ENCODE data around the gene GPER1.
"Not testable (repeated sequence)": the region's sequence is repeated elsewhere in the genome, so short reads cannot be mapped to it uniquely, and the experiment has no call there.

The GPER1 gene

GRCh38 chr7:1114505-1114904 lies 26.6 kb downstream of the GPER1 start:
- H3K4me3 ChIP-seq (ENCODE audit: low read length in 2 of 2): no peak overlapping the region
- no peak overlapping the region for H3K27ac ChIP-seq (ENCODE audit: low read length)
- peaks cover 0 to 2% of the 10 kb centered on the region in 2 donors for H3K36me3 ChIP-seq (ENCODE audit: control insufficient read depth in 2 of 2, insufficient read depth in 2 of 2, low read length in 2 of 2)
- no peak overlapping the region for H3K9ac ChIP-seq (ENCODE audit: low read length in 2 of 2)
- no peaks in the 10 kb centered on the region for H3K27me3 ChIP-seq (ENCODE audit: control insufficient read depth in 1 of 2, insufficient read depth in 2 of 2, low read length in 2 of 2)
- no peaks in the 10 kb centered on the region for H3K4me1 ChIP-seq (ENCODE audit: control insufficient read depth, insufficient read depth, low read length)
- no peaks in the 10 kb centered on the region for H3K9me3 ChIP-seq (ENCODE audit: control insufficient read depth in 2 of 2, low read length in 2 of 2)

- H3K9me3 ChIP-seq (ENCODE audit: control insufficient read depth in 2 of 2, low read length in 2 of 2); H3K36me3 ChIP-seq (ENCODE audit: control insufficient read depth in 2 of 2, insufficient read depth in 2 of 2, low read length in 2 of 2); H3K9ac ChIP-seq (ENCODE audit: low read length in 2 of 2): not testable (repeated sequence)
Measured at GRCh38 chr7:1115171-1116045, 27.5 kb downstream of the GPER1 start.

DNA sequence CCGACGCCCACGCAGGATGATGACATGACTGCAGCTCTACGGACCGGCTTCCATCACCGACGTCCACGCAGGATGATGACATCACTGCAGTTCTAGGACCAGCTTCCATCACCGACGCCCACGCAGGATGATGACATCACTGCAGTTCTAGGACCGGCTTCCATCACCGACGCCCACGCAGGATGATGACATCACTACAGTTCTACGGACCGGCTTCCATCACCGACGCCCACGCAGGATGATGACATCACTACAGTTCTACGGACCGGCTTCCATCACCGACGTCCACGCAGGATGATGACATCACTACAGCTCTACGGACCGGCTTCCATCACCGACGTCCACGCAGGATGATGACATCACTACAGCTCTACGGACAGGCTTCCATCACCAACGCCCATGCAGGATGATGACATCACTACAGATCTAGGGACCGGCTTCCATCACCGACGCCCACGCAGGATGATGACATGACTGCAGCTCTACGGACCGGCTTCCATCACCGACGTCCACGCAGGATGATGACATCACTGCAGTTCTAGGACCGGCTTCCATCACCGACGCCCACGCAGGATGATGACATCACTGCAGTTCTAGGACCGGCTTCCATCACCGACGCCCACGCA lies 28.6 kb downstream of the GPER1 start:
- H3K27ac ChIP-seq (ENCODE audit: low read length); H3K4me3 ChIP-seq (ENCODE audit: low read length in 2 of 2); H3K4me1 ChIP-seq (ENCODE audit: control insufficient read depth, insufficient read depth, low read length); H3K27me3 ChIP-seq (ENCODE audit: control insufficient read depth in 1 of 2, insufficient read depth in 2 of 2, low read length in 2 of 2); H3K9ac ChIP-seq (ENCODE audit: low read length in 2 of 2); H3K9me3 ChIP-seq (ENCODE audit: control insufficient read depth in 2 of 2, low read length in 2 of 2); H3K36me3 ChIP-seq (ENCODE audit: control insufficient read depth in 2 of 2, insufficient read depth in 2 of 2, low read length in 2 of 2): not testable (repeated sequence)

More at GRCh38 chr7:1115171-1116045, 27.5 kb downstream of the GPER1 start:
- H3K27me3 ChIP-seq (ENCODE audit: control insufficient read depth in 1 of 2, insufficient read depth in 2 of 2, low read length in 2 of 2); H3K27ac ChIP-seq (ENCODE audit: low read length); H3K4me1 ChIP-seq (ENCODE audit: control insufficient read depth, insufficient read depth, low read length); H3K4me3 ChIP-seq (ENCODE audit: low read length in 2 of 2): not testable (repeated sequence)

GRCh38 chr7:1117321-1117928 lies 29.5 kb downstream of the GPER1 start:
- Histone ChIP-seq H3K27me3 (ENCODE audit: control insufficient read depth in 1 of 2, insufficient read depth in 2 of 2, low read length in 2 of 2) (no peaks in the 10 kb centered on the region), H3K27ac (ENCODE audit: low read length) (no peak overlapping the region), H3K4me1 (ENCODE audit: control insufficient read depth, insufficient read depth, low read length) (no peaks in the 10 kb centered on the region), H3K9ac (ENCODE audit: low read length in 2 of 2) (no peak overlapping the region), H3K9me3 (ENCODE audit: control insufficient read depth in 2 of 2, low read length in 2 of 2) (no peaks in the 10 kb centered on the region), H3K4me3 (ENCODE audit: low read length in 2 of 2) (no peak overlapping the region), H3K36me3 (ENCODE audit: control insufficient read depth in 2 of 2, insufficient read depth in 2 of 2, low read length in 2 of 2) (peaks cover 0 to 2% of the 10 kb centered on the region in 2 donors)

- H3K9ac ChIP-seq (ENCODE audit: low read length in 2 of 2): no peak overlapping the region
- no peak overlapping the region for H3K4me3 ChIP-seq (ENCODE audit: low read length in 2 of 2)
- peaks cover 12% of the 10 kb centered on the region for H3K4me1 ChIP-seq (ENCODE audit: control insufficient read depth, insufficient read depth, low read length)
- no peaks in the 10 kb centered on the region for H3K9me3 ChIP-seq (ENCODE audit: control insufficient read depth in 2 of 2, low read length in 2 of 2)
- no peaks in the 10 kb centered on the region for H3K27me3 ChIP-seq (ENCODE audit: control insufficient read depth in 1 of 2, insufficient read depth in 2 of 2, low read length in 2 of 2)
- no peaks in the 10 kb centered on the region for H3K36me3 ChIP-seq (ENCODE audit: control insufficient read depth in 2 of 2, insufficient read depth in 2 of 2, low read length in 2 of 2)
- no peak overlapping the region for H3K27ac ChIP-seq (ENCODE audit: low read length)
Measured at GRCh38 chr7:1119201-1119600, 31.3 kb downstream of the GPER1 start.

- Histone ChIP-seq H3K9me3 (ENCODE audit: control insufficient read depth in 2 of 2, low read length in 2 of 2) (no peaks in the 10 kb centered on the region), H3K4me3 (ENCODE audit: low read length in 2 of 2) (no peak overlapping the region), H3K27me3 (ENCODE audit: control insufficient read depth in 1 of 2, insufficient read depth in 2 of 2, low read length in 2 of 2) (no peaks in the 10 kb centered on the region), H3K4me1 (ENCODE audit: control insufficient read depth, insufficient read depth, low read length) (peaks cover 20% of the 10 kb centered on the region), H3K9ac (ENCODE audit: low read length in 2 of 2) (no peak overlapping the region), H3K27ac (ENCODE audit: low read length) (no peak overlapping the region), H3K36me3 (ENCODE audit: control insufficient read depth in 2 of 2, insufficient read depth in 2 of 2, low read length in 2 of 2) (peaks cover 0 to 2% of the 10 kb centered on the region in 2 donors)
Measured at GRCh38 chr7:1120791-1121190, 32.9 kb downstream of the GPER1 start.

DNA sequence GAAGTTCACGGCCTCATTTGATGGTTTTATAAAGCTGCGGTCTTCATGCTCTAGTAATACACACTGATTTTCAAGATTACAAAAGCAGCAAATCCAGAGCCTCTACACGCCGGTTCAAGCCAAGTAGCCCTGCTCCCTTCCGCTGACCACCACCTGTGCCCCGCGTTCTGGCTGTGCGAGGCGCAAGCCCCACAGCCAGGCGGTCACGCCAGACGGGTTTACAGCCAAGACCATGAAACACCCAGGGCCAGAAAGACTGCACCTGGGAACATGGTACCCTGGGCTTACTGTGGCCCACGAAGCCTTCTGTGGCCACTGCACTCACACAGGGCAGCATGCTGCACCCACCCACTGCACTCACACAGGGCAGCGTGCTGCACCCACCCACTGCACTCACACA lies 33.6 kb downstream of the GPER1 start:
- H3K4me3 ChIP-seq (ENCODE audit: low read length in 2 of 2): no peak overlapping the region
- H3K9me3 ChIP-seq (ENCODE audit: control insufficient read depth in 2 of 2, low read length in 2 of 2): no peaks in the 10 kb centered on the region
- H3K36me3 ChIP-seq (ENCODE audit: control insufficient read depth in 2 of 2, insufficient read depth in 2 of 2, low read length in 2 of 2): peaks cover under 1 to 4% of the 10 kb centered on the region in 2 donors
- H3K27ac ChIP-seq (ENCODE audit: low read length): no peak overlapping the region
- no peaks in the 10 kb centered on the region for H3K27me3 ChIP-seq (ENCODE audit: control insufficient read depth in 1 of 2, insufficient read depth in 2 of 2, low read length in 2 of 2)
- no peak overlapping the region for H3K9ac ChIP-seq (ENCODE audit: low read length in 2 of 2)
- peaks cover 20% of the 10 kb centered on the region for H3K4me1 ChIP-seq (ENCODE audit: control insufficient read depth, insufficient read depth, low read length)

DNA sequence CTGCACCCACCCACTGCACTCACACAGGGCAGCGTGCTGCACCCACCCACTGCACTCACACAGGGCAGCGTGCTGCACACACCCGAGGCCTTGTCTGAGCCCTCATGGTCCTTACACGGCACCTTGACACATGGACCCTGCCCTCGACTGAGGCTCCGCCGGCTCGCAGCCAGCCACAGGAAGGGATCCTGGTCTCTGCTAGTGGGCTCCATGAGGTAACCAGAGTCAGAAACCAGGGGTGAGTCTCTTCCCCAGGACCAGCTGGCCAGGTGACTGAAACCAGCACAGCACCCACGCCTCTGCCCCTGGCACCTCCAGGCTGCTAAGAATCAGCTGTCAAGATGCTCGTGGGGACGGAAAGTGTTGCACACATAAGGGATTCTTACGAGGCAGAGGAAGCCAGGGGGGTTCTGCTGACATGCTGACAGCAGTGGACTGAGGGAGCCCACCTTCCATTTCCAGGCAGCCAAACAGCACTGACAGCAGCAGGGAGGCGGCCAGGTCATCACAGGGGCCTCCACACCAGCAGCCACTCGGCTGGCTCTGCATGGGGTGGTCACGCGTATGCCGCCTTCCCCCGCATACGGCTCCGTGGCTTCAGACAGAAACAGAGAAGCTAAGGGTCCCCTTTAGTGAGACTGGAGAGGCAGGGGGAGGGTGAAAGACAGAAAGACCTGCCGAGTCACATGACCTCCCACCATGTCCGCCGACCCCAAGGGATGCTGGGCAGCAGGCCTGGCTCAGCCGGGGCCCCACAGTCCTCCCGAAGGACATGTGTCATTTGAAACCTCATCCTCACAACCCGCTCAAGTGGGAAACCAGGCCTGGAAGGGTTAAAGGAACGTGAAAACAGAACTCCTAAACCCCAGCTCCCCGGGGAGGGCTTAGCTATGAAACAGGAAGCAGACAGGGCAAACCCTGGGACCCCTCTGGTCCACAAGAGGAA lies 34.2 kb downstream of the GPER1 start:
- no peak overlapping the region for H3K4me3 ChIP-seq (ENCODE audit: low read length in 2 of 2)
- H3K9me3 ChIP-seq (ENCODE audit: control insufficient read depth in 2 of 2, low read length in 2 of 2): no peaks in the 10 kb centered on the region
- H3K36me3 ChIP-seq (ENCODE audit: control insufficient read depth in 2 of 2, insufficient read depth in 2 of 2, low read length in 2 of 2): peaks cover 5 to 10% of the 10 kb centered on the region in 2 donors
- H3K27ac ChIP-seq (ENCODE audit: low read length): no peak overlapping the region
- H3K27me3 ChIP-seq (ENCODE audit: control insufficient read depth in 1 of 2, insufficient read depth in 2 of 2, low read length in 2 of 2): no peaks in the 10 kb centered on the region
- no peak overlapping the region for H3K9ac ChIP-seq (ENCODE audit: low read length in 2 of 2)
- H3K4me1 ChIP-seq (ENCODE audit: control insufficient read depth, insufficient read depth, low read length): peaks cover 20% of the 10 kb centered on the region

DNA sequence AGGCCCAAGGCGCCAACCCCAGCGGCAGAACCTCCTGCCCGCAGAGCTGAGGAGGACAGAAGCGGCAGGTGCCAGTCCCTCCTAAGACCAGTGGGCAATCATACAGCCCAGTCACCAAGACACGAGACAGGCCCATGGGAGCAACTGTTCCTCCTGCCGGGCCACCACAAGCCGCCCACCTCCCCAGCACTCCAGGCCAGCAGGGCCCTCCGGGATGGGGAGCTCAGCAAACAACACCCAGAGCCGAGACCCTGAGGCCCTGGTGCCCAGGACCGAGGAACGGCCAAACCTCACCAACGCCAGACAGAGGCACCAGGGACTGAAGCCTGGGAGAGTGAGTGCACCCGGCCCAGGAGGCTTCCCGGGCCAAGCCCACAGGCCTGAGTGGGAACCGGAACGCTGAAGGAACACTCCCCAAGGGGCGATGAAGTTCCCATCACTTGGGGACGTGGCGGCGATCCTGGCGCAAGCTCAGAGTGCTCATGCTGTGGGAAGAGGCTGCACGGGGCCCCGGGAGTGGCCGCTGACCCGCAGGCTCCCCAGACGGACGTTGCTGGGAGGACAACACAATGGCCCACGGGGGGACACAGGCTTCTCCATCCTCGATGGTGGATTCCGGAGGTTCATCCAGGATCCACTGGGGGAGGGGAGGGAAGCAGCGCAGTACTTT lies 35.1 kb downstream of the GPER1 start:
- Histone ChIP-seq H3K36me3 (ENCODE audit: control insufficient read depth in 2 of 2, insufficient read depth in 2 of 2, low read length in 2 of 2) (peaks cover 6 to 11% of the 10 kb centered on the region in 2 donors), H3K9me3 (ENCODE audit: control insufficient read depth in 2 of 2, low read length in 2 of 2) (no peaks in the 10 kb centered on the region), H3K4me1 (ENCODE audit: control insufficient read depth, insufficient read depth, low read length) (peaks cover 20% of the 10 kb centered on the region), H3K4me3 (ENCODE audit: low read length in 2 of 2) (peak overlapping the region in 1 of 2 donors; percentile 55), H3K27ac (ENCODE audit: low read length) (peak overlapping the region; percentile 58), H3K27me3 (ENCODE audit: control insufficient read depth in 1 of 2, insufficient read depth in 2 of 2, low read length in 2 of 2) (no peaks in the 10 kb centered on the region), H3K9ac (ENCODE audit: low read length in 2 of 2) (peak overlapping the region in 1 of 2 donors; percentile 22)

GRCh38 chr7:1123715-1124114 lies 35.8 kb downstream of the GPER1 start:
- Histone ChIP-seq H3K36me3 (ENCODE audit: control insufficient read depth in 2 of 2, insufficient read depth in 2 of 2, low read length in 2 of 2) (peaks cover 6 to 11% of the 10 kb centered on the region in 2 donors), H3K9me3 (ENCODE audit: control insufficient read depth in 2 of 2, low read length in 2 of 2) (no peaks in the 10 kb centered on the region), H3K4me3 (ENCODE audit: low read length in 2 of 2) (peak overlapping the region; percentile 7 to 55), H3K9ac (ENCODE audit: low read length in 2 of 2) (peak overlapping the region; percentile 51 to 58), H3K4me1 (ENCODE audit: control insufficient read depth, insufficient read depth, low read length) (peaks cover 20% of the 10 kb centered on the region), H3K27me3 (ENCODE audit: control insufficient read depth in 1 of 2, insufficient read depth in 2 of 2, low read length in 2 of 2) (no peaks in the 10 kb centered on the region), H3K27ac (ENCODE audit: low read length) (peak overlapping the region; percentile 58)
